Left lung (tissue), 10 donors: ENCODE measurements around the gene XPR1. TPM values are rescaled to one million over a fixed set of nuclear protein-coding genes. Genes with fewer than 3 reads are reported as not detected.

Experiments used
- ATAC-seq: fragments of 200-7000 bp; cut with Tn5 transposase; one replicate; pipeline ENCODE4 v1.9.1; 2020; ENCODE audit warnings: moderate library complexity
- DNase-seq, 4 donors: peaks; one replicate each; pipeline ENCODE4 v3.0.0-alpha.2; 2013 to 2020
- H3K27ac ChIP-seq, 2 donors: fragments of 200-600 bp; sonication (generic) in 1 of 2; one replicate each; pipeline versions ENCODE4 v1.5.0 to v1.8.0; 2020 to 2021
- H3K27me3 ChIP-seq, 2 donors: fragments of 200-600 bp; sonication (generic) in 1 of 2; one replicate each; pipeline versions ENCODE4 v1.5.0 to v1.8.0; 2020 to 2021
- H3K36me3 ChIP-seq, 2 donors: fragments of 200-600 bp; sonication (generic) in 1 of 2; one replicate each; pipeline versions ENCODE4 v1.5.0 to v1.8.0; 2020 to 2021
- H3K4me1 ChIP-seq, 2 donors: fragments of 200-600 bp; one replicate each; pipeline ENCODE4 v1.8.0; 2021
- H3K4me3 ChIP-seq, 2 donors: fragments of 200-600 bp; sonication (generic) in 1 of 2; one replicate each; pipeline versions ENCODE4 v1.5.0 to v1.8.0; 2020 to 2021; ENCODE audit warnings: mild to moderate bottlenecking in 1 of 2
- H3K9me3 ChIP-seq, 2 donors: fragments of 200-600 bp; sonication (generic) in 1 of 2; one replicate each; pipeline versions ENCODE4 v1.5.0 to v1.8.0; 2020 to 2021
- CTCF ChIP-seq, 2 donors: fragments of 200-600 bp; sonication (generic) in 1 of 2; IDR thresholded peaks; one replicate each; pipeline versions ENCODE4 v1.5.0 to v1.8.0; 2021; ENCODE audit warnings: antibody characterized with exemption in 2 of 2
- intact Hi-C, 2 donors: fragments of 100-400 bp; cut with DNase I; formaldehyde crosslinking; loops; one replicate each; pipeline versions ENCODE4 v1.11.2 to v1.14.2; 2022
- polyA plus RNA-seq, 6 donors: library from polyadenylated mRNA; unstranded; fragments of 120-200 nt; gene quantifications; one replicate each; pipeline ENCODE4 v1.2.1, GENCODE V29; 2013; ENCODE audit not compliant: insufficient read length in 6 of 6
- total RNA-seq, 2 donors: library from RNA; stranded (reverse); fragmentation: NEBNext Ultra II Directional; extraction: Animal tissue kit (Norgen Biotek cat#: 25700); gene quantifications; one replicate each; pipeline ENCODE4 v1.2.1, GENCODE V29; 2021
- donor health status: DM: no; HTN: yes; CAD: no.
- donor health status: DM: no; HTN: no; CAD: no.

XPR1 gene
- total and polyA plus RNA-seq, 8 donors = 24.6 to 34.2 (median 27.8) TPM

- no peaks in the 10 kb centered on the region for H3K4me1 ChIP-seq
- H3K9me3 ChIP-seq = no peaks in the 10 kb centered on the region
- no peak for TF ChIP-seq CTCF (IDR thresholded peaks at IDR 0.05)
- no peak overlapping the region for H3K4me3 ChIP-seq
- peaks cover 0 to 25% of the 10 kb centered on the region in 2 donors for H3K36me3 ChIP-seq
- no peaks in the 10 kb centered on the region for H3K27me3 ChIP-seq
- DNase-seq (no peak), ATAC-seq (no peak)
- H3K27ac ChIP-seq = no peak overlapping the region
- intact Hi-C loops = loop anchor here in 1 of 2 donors (5.0 kb wide), 1 partner anchor 283 kb away; no protein-coding TSS in a partner anchor
Observed at GRCh38 chr1:180884588-180885300, 252.9 kb downstream of the XPR1 start.

GRCh38 chr1:180886338-180886737 is 254.5 kb downstream of the XPR1 start:
- intact Hi-C loops = no loop called here
- no peaks in the 10 kb centered on the region for H3K27me3 ChIP-seq
- no peak overlapping the region for H3K4me3 ChIP-seq
- no peaks in the 10 kb centered on the region for H3K9me3 ChIP-seq
- TF ChIP-seq CTCF (IDR thresholded peaks at IDR 0.05) = no peak
- no peaks in the 10 kb centered on the region for H3K4me1 ChIP-seq
- peaks cover 0 to 17% of the 10 kb centered on the region in 2 donors for H3K36me3 ChIP-seq
- no peak overlapping the region for H3K27ac ChIP-seq
- ATAC-seq = no peak
- no peak for DNase-seq

GRCh38 chr1:180887841-180888240 is 256.0 kb downstream of the XPR1 start:
- TF ChIP-seq CTCF (IDR thresholded peaks at IDR 0.05) = no peak
- Histone ChIP-seq H3K4me3 (no peak overlapping the region), H3K4me1 (no peaks in the 10 kb centered on the region), H3K27me3 (no peaks in the 10 kb centered on the region), H3K27ac (no peak overlapping the region), H3K9me3 (no peaks in the 10 kb centered on the region), H3K36me3 (peaks cover 0 to 17% of the 10 kb centered on the region in 2 donors)
- DNase-seq (no peak), ATAC-seq (no peak)
- intact Hi-C loops = no loop called here

- H3K9me3 ChIP-seq = no peaks in the 10 kb centered on the region
- intact Hi-C loops = no loop called here
- TF ChIP-seq CTCF (IDR thresholded peaks at IDR 0.05) = no peak
- peaks cover 0 to 12% of the 10 kb centered on the region in 2 donors for H3K36me3 ChIP-seq
- no peak overlapping the region for H3K27ac ChIP-seq
- no peaks in the 10 kb centered on the region for H3K4me1 ChIP-seq
- no peak for ATAC-seq
- DNase-seq = no peak
- no peaks in the 10 kb centered on the region for H3K27me3 ChIP-seq
- H3K4me3 ChIP-seq = no peak overlapping the region
Observed at GRCh38 chr1:180888870-180889269, 257.0 kb downstream of the XPR1 start.

GRCh38 chr1:180889325-180889724 is 257.5 kb downstream of the XPR1 start:
- no peaks in the 10 kb centered on the region for H3K4me1 ChIP-seq
- DNase-seq = no peak
- H3K36me3 ChIP-seq = peaks cover 0 to 8% of the 10 kb centered on the region in 2 donors
- H3K27me3 ChIP-seq = no peaks in the 10 kb centered on the region
- TF ChIP-seq CTCF (IDR thresholded peaks at IDR 0.05) = no peak
- H3K27ac ChIP-seq = no peak overlapping the region
- no peak overlapping the region for H3K4me3 ChIP-seq
- intact Hi-C loops = no loop called here
- no peak for ATAC-seq
- H3K9me3 ChIP-seq = no peaks in the 10 kb centered on the region
